HG03045 (cell line): ENCODE data around the gene CHD5.

Experiments used
- ATAC-seq: cut with Tn5 transposase; IDR thresholded peaks from one replicate; pipeline ENCODE4 v1.9.1; 2021; ENCODE audit warnings: mild to moderate bottlenecking, moderate library complexity; ENCODE audit not compliant: unreplicated experiment

Gene CHD5

DNA sequence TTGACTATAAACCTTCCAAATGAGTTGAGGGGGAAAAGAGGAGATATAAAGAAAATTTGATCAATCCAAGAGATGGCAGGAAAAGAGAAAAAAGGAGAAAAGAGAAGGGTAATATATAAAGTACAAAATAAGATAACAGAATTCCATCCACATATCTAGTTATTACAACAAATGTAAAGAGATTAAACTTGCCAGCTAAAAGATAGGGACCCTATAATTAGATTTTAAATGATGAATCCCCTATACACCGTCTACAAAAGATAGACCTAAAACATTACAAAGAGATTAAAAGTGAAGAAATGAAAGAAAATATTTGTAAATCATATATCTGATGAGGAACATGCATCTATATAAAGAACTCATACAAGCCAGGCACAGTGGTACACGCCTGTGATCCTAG lies 63.1 kb downstream of the CHD5 start:
- no peak for ATAC-seq

DNA sequence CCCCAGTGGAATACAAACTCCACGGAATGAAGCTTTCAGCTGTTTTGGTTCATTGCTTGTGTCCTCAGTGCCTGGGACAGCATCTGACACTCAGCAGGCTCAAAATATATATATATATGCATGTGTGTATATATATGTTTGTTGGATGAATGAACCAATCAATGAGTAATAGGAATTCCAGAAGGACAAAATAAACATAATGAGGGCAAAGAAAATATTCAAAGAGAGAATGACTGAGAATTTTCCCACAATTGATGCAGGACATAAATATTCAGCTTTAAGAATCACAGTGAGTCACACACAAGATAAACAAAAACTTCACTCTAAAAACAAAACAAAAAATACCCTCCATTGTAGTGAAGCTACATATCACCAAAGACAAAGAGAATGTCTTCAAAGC lies 64.0 kb downstream of the CHD5 start:
- no peak for ATAC-seq

DNA sequence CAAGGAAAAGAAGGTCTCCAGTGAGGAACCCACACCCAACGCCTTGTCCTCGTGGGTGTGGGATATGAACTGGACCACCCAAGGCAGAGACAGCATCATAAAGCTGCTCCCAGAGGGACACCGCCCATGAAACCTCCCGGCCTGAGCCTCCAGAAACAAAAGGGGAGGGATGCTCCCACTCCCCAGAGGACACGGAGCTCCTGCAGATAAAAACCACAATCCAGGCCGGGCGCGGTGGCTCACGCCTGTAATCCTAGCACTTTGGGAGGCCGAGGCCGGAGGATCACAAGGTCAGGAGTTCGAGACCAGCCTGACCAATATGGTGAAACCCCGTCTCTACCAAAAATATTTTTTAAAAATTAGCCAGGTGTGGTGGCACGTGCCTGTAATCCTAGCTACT lies 66.4 kb downstream of the CHD5 start:
- no peak for ATAC-seq

DNA sequence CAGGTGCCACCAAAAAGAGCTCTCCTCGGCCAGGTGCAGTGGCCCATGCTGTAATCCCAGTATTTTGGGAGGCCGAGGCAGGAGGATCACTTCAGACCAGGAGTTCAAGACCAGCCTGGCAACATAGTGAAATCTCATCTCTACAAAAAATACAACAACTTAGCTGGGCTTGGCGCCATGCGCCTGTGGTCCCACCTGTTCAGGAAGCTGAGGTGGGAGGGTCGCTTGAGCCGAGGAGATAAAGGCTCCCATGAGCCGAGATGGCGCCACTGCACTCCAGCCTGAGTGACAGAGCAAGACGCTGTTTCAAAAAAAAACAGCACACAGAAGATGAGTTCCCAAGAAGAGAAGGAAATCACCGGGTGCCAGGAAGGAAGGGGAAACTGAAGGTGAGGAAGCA lies 67.0 kb downstream of the CHD5 start:
- ATAC-seq: no peak

DNA sequence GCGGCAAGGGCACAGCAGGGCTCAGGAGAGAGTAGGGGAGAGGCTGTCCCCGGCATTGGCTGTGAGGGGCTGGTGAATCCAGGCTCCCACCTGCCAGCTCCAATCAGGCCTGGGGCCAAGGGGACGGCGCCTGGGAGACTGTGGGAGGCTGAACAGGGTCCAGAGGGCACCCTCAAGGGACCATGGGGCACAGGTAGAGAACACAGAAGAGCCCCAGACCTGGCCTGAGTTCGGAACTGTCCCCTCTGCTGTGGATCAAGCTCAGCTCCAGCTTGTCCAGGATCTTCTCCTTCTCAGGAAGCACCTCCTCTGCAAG lies 67.5 kb downstream of the CHD5 start:
- no peak for ATAC-seq

DNA sequence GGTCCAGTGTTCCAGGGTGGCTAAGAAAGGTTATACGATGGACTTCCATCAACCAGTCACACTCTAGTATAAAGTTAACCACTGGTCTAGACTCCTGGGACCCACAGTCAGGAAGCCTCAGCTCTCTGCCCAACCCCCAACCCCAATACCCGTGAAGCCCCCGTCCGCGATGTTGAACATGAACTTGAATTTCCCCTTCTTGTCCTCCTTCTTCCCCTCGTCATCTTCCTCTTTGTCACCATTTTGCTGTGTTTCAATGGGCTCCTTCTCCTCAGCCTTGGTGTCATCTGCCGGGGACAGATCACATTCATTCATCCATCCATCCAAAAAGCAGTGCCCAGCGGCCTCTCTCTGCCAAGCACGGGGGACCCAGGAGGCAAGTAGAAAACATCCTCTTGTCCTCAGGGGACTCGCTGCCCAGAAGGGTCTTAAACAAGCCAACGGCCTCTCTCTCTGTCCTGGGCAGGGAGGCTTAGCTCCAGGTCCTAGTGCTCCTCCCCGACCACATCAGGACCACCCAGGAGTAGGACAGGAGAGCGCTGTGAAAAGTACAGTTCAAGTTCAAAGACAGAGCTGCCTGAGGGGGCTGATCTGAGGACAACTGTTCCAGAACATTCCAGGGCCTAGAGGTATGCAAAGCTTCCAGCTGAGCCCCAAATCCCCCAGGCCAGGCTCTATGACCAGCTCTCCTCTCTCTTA lies 68.0 kb downstream of the CHD5 start:
- no peak for ATAC-seq

DNA sequence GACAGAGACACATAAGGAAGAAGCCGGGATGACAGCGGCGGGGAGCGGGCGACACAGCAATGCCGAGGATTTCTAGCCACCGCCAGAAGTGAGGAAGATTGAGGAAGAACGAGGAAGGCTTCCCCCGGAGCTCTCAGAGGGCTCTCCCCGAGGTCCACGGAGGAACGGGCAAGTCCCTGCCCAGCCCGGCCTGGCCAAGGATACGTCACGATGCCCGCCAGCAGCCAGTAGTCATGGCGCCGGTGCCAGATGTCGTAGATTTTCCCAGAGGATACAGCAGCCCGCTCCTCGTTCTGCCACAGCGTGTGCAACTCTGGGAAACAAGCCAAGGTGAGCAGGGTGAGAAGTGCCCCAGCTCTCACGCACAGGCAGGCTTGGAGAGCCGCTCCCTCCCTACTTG lies 68.5 kb downstream of the CHD5 start:
- ATAC-seq: no peak

DNA sequence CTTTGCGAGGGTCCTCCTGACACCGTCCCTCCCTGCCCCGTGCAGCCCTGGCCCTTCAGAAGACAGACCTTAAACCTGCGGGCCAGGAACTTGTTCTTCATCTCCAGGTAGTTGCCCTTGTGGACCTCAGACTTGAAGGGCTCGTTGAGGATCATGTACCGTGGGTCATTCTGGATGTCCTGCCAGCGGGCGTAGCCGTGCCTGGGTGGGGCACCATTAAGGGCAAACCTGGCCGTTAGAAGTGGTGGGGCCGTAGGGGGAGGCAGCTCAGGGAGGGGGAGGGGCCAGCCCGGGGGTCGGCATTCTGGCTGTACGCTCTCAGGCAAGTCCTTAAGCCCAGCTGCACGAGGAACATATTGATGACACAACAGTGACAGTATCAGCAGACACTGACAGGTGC lies 69.8 kb downstream of the CHD5 start:
- no peak for ATAC-seq

DNA sequence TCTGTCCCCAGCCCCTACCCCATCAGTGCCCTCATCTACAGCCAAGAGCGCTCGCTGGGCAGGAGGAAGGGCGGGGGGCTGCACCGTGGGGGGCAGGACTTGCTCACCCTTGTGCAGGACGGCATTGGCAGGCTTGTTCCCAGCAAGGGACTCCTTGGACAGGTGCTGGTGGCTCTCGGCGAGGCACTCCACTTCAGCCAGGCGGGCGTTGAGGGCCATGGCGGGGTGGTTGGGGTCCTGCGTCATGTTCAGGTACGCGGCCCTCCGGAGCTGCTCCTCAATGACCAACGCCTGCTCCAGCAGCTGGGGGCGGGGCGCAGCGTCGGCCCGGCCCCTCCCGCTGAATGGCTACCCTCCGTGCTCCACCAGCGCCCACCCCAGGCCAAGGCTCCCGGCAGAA lies 70.4 kb downstream of the CHD5 start:
- ATAC-seq: no peak

DNA sequence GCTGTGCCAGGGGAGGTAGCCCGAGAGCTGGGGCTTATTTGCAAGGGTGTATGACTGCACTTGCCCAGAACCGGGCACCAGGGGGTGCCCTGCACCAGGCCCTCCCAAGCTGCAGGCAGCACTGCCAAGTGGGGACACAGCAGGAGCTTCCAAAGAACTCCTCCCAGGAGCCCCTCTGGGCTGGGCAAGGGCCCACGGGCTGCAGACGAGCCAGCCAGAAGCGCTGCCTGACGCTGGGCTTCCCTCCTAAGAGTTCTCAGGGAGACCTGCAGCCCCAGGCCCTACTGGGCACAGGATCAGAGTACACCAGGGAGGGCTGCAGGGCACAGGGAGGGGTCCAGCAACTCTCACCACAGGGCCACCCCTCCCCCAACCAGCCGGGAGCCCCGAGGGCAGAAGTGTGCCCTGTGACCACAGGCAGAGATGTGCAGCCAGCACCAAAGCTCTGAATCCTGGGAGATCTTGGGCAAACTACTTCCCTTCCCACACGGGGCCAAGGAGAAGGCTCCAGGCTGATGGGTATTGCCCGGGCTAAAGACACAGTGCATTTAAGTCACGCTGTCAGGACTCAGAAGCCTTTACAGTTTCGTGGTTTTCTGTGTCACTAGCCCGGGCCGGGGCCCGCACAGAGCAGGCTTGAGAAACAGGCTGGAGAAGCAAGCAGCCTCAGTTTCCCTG lies 71.0 kb downstream of the CHD5 start:
- no peak for ATAC-seq

DNA sequence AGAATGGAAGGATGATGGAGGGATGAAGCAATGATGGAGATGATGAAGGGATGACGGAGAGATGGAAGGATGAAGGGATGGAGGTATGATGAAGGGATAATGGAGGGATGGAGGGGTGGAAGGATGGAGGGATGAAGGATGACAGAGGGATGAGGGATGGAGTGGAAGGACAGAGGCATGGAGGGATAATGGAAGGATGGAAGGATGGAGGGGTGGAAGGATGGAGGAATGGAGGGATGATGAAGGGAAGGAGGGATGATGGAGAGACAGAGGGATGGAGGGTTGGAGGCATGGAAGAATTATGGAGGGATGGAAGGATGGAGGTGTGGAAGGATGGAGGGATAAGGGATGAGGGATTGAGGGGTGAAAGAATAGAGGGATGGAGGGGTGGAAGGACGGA lies 71.6 kb downstream of the CHD5 start:
- no peak for ATAC-seq

DNA sequence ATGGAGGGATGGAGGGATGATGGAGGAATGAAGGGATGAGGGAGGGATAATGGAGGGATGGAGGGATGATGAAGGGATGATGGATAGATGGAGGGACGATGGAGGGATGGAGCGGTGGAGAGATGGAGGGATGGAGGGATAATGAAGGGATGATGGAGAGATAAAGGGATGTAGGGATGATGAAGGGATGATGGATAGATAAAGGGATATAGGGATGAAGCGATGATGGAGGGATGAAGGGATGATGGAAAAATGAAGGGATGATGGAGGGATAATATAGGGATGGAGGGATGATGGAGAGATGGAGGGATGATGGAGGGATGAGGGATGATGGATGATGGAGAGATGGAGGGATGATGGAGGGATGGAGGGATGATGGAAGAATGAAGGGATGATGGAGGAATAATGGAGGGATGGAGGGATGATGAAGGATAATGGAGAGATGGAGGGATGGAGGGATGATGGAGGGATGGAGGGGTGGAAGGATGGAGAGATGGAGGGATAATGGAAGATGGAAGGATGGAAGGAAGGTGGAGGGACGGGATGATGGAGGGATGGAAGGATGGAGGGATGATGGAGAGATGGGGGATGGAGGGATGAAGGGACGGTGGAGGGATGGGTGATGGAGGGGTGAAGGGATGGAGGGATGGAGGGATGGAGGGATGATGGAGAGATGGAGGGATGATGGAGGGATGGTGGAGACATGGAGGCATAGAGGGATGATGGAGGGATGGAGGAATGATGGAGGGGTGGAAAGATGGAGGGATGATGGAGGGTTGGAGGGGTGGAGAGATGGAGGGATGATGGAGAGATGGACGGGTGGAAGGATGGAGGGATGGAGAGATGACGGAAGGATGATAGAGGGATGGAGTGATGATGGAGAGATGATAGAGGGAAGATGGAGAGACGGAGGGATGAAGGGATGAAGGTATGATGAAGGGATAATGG lies 72.4 kb downstream of the CHD5 start:
- ATAC-seq: no peak

DNA sequence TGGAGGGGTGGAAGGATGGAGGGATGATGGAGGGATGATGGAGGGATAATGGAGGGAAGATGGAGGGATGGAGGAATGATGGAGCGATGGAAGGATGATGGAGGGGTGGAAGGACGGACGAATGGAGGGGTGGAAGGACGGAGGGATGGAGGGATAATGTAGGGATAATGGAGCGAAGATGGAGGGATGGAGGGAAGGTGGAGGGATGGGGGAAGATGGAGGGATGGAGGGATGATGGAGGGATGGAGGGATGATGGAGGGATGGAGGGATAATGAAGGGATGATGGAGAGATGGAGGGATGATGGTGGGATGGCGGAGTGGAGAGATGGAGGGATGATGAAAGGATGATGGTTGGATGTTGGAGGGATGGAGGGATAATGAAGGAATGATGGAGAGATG lies 73.1 kb downstream of the CHD5 start:
- ATAC-seq: no peak

DNA sequence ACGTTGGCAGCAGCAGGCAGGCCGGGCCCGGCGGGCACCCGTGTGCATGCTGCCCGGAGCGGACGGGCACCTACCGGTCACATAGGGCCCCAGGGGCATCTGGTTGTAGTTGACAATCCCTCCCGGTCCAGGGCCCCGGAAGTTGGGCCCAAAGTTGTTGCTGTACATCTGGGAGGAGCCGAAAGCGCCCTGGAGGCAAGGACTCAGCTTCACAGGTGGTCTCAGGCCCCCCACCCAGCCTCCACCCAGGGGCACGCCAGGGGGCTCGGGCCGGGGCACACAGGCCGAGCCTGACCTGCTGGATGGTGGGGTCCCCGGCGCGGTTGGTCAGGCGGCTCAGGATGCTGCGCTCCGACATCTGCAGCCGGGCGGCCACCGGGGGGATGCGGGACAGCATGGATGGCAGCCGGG lies 73.8 kb downstream of the CHD5 start:
- ATAC-seq: no peak

DNA sequence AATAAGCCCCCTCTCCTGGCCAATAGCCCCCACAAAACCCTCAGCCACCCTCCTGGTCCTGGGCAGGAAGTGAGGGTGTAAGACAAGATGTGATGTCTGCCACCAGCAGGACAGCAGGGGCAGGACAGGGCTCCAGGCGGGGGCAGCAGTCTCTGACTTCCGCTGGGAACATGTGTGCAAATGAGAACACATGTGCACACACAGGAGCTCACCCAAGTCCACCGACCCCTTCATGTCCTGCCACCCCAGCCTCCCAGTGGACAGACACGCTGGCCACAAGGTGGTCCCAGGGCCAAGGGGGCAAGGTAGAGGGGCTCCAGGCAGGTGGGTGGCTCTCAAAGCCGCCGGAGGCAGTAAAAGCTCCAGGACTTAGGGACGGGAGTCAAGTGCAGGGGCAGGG lies 74.4 kb downstream of the CHD5 start:
- ATAC-seq: no peak

DNA sequence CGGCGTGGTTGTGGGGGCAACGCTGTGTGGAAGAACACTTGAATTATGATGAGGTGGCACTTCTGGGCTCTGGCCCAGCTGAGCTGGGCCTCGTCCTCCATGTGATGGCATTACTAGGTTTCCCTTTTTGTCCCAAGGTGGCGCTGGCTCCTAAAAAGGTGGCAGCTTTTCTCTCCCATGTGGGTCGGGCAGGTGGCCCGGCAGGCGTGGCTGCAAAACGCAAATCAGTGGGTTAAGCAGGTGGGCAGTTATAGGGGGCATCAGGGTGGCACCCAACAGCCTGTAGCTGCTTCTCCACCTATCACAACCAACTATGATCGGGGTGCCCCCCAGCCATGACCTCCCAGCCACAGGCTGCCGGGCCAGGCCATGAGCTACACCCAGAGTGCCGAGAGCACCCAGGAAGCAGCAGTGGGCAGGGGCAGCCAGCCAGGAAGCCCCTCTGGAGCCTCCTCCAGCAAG lies 74.9 kb downstream of the CHD5 start:
- ATAC-seq: no peak

DNA sequence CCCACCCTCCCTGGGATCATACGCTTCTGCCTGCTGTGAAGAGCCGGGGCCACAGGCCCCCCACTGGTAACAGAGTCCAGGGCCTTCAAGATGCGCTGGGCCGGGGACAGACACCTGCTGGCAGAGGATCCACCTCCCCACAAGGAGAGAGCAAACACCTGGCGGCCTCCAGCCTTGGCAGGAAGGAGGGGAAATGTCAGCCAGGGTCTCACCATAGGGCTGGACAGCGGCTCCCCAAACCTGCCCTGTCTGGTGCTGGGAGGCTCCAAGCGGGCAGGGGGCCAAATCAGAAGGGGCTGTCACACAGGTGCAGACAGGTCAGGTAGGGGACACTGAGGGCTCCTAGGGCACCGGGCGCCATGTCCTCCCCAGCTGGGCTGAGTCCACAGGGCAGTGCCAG lies 75.5 kb downstream of the CHD5 start:
- ATAC-seq: no peak

DNA sequence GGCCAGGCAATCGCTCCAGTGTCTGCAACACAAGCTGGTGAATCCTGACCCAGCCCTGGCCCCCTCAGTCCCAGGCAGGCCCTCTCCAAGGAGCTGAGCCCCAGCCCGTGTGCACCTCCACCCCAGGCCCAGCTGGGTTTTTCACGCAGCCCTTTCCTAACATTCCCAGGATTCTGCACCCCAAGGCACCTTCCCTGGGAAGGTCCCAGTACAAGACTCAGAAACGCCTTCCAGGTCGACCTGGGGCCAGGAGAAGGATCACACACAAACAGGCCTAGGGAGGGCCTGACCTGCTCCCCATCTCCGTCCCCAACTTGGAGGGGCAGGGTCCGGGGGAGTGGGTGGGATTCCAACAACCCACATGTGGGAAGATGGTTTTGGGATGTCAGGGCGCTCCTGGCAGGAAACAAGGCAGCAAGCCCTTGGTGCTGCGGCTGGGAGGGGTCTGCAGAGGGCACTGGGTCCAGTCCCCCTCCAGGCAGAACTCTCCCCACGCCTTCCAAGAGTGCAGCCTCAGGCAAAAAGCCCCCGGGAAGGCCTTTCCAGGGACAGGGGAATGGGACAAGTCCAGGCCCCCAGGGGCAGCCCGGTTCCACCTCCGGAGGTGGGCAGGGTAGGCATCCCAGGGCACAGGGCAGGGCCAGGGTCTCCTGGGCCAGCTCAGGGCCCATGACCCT lies 76.1 kb downstream of the CHD5 start:
- no peak for ATAC-seq

DNA sequence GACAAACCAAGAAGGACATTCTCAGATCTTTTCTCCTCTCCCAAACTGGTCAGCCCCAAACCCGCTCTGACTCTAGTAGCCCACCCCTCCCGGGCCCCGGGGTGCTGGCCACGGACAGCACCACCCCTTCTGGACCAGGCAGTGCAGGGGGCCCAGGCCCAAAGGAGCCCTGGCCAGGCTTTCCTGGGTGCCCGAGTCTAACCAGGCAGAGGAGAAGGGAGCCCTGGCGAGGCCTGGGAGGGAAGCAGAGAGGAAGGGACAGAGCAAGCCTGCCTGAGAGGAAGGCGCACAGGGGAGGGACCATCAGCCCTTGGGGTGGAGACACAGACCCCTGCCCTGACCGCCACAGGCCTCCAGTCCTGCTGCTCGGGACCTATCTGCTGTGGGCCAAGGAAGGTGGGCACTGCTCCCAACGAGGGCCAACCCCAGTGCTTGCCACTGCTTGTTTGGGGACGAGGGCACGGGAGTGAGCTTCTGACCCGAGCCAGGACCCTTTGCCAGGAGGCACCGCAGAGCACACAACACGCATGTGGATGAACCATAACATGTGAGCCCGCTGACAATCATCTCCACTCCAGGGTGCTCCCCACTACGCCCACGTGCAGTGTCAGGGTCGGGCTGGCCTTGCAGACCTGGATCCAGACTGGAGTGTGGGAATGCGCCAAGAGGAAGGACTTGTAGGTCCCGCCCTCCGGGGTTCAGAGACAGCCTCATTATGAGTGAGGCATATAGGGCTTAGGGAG lies 76.8 kb downstream of the CHD5 start:
- no peak for ATAC-seq

DNA sequence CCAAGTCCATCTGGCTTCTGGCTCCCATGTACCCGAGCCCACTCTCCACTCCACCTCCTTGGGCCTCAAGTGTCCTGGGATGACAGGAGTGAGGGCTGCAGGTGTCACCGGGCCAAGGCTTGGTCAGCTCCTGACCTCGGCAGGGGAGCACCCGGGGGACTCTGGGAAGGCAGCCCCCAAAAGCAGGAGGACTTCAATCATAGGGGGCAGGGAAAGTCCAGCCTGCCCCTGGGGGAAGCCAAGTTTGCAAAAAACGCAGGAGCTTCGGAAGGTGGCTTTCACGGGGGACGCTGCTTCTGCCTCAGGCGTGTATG lies 77.6 kb downstream of the CHD5 start:
- ATAC-seq: no peak
